ENCODE results near the gene COX5B. TPM values are rescaled to one million over a fixed set of nuclear protein-coding genes. Genes with fewer than 3 reads are reported as not detected.

The COX5B gene
- total RNA-seq, 6 donors from 2014 or later = 97.4 to 237 (median 177) TPM

DNA sequence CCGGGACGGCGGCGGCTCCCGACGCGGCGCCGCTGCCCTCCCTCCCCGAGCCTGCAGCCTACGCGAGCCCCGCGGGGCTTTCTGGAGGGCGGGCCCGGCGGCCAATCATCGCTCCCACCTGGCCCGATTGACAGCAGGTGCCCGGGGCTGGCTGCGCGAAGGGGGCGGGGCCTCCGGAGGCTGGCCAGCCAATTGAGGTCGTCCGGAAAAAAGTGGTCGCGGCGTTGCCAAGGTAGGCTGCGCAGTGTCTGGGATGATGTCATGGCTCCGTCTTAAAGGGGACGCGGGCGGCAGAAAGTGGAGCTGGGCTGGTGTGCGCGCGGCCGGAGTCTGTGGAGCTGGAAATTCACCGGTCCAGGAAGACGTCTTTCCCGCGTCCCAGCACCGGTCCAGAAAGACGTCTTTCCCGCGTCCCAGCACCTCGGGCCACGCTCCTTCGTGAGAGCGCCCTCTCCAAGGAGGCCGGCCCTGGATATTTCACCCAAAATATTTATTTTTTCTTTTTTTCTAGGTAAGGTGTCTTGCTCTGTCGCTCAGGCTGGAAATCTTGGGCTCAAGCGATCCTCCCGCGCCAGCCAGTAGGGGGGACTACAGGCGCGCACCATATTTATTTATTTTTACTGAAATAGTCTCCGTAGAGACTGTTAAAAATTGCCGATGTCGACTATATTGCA is 18.2 kb downstream of the COX5B start, which contains the start of gene ACTR1B:
TSS of gene ACTR1B (minus strand) at position 83 of the 674 bp plus-strand sequence. CDS start 154 bp downstream, outside the sequence.
- TF ChIP-seq POLR2AphosphoS5 (IDR thresholded peaks at IDR 0.05) (peak; percentile 62 to 93), EP300 (IDR thresholded peaks at IDR 0.05) (no peak), POLR2A (IDR thresholded peaks at IDR 0.05) (peak in 3 of 4 donors; percentile 66 to 92 (median 86))
- TF ChIP-seq, protein P1, sequence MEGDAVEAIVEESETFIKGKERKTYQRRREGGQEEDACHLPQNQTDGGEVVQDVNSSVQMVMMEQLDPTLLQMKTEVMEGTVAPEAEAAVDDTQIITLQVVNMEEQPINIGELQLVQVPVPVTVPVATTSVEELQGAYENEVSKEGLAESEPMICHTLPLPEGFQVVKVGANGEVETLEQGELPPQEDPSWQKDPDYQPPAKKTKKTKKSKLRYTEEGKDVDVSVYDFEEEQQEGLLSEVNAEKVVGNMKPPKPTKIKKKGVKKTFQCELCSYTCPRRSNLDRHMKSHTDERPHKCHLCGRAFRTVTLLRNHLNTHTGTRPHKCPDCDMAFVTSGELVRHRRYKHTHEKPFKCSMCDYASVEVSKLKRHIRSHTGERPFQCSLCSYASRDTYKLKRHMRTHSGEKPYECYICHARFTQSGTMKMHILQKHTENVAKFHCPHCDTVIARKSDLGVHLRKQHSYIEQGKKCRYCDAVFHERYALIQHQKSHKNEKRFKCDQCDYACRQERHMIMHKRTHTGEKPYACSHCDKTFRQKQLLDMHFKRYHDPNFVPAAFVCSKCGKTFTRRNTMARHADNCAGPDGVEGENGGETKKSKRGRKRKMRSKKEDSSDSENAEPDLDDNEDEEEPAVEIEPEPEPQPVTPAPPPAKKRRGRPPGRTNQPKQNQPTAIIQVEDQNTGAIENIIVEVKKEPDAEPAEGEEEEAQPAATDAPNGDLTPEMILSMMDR (IDR thresholded peaks at IDR 0.05) = peak; percentile 15 to 56 (median 40)
- peak within 1 kb of the TSS; percentile 59 to 93 (median 72) for H3K4me3 ChIP-seq
- ATAC-seq (ENCODE audit: low FRiP score in 2 of 2) (peak; percentile 96 to 97), DNase-seq (peak; percentile 99)
- no peaks in the 10 kb centered on the region for H3K27me3 ChIP-seq
- H3K27ac ChIP-seq = peak within 1 kb of the TSS; percentile 93 to 98 (median 96)
- H3K9me3 ChIP-seq = no peaks in the 10 kb centered on the region
- peaks cover 12 to 34% (median 30%) of the 10 kb centered on the region in 4 donors for H3K4me1 ChIP-seq
- WGBS, 2 donors = 0% methylated on average over 25 to 40 of the region's 60 CpGs
- H3K36me3 ChIP-seq = peaks cover under 1 to 13% (median 6%) of the 10 kb centered on the region in 4 donors

DNA sequence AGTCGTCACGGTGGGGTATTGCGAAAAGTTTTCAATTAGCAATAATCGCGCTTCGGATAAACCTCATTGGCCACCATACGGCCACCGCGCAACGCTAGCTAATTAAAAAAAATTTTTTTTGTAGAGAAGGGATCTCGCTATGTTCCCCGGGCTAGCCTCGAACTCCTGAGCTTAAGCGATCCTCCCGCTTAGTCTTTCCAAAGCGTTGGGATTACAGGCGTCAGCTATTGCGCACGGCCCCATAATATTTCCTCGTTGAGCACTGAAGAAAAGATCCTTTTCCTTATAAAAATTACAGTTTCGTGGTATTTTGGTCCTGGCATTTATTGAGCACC is 18.7 kb downstream of the COX5B start:
- Histone ChIP-seq H3K9me3 (no peaks in the 10 kb centered on the region), H3K27ac (peak overlapping the region; percentile 93 to 98 (median 96)), H3K36me3 (peaks cover 0 to 8% (median 2%) of the 10 kb centered on the region in 4 donors), H3K4me3 (peak overlapping the region in 3 of 4 donors; percentile 59 to 93 (median 85)), H3K27me3 (no peaks in the 10 kb centered on the region), H3K4me1 (peaks cover 12 to 34% (median 30%) of the 10 kb centered on the region in 4 donors)
- no peak for ATAC-seq (ENCODE audit: low FRiP score in 2 of 2)
- WGBS, 2 donors = 8 to 11% methylated on average over 21 of the region's 21 CpGs
- TF ChIP-seq, protein P1 (IDR thresholded peaks at IDR 0.05) = no peak
- TF ChIP-seq POLR2A (IDR thresholded peaks at IDR 0.05) (no peak), EP300 (IDR thresholded peaks at IDR 0.05) (no peak), POLR2AphosphoS5 (IDR thresholded peaks at IDR 0.05) (no peak)
- no peak for DNase-seq

DNA sequence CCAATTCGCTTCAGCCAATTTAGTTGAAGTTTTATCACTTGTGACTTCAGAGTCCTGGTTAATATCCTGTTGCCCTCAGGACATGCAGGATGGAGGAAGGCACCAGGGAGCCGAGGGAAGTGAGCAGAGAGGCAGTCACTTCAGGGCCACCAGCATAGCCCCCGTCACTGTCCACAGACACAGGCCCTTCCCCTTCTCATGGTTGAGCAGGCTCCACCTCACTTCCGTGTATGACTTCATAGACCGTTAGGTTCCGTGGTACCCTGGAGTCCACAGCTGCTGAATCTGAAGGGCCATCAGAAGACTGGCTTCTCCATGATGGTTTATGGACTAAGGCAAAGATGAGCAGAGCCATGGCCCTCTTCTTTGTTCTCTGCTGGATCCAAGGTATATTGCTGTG is 23.6 kb downstream of the COX5B start, which contains the start of gene C2orf92:
TSS of gene C2orf92 (plus strand) at position 266 of the 400 bp plus-strand sequence. CDS start at position 342, 76 bp downstream.
- no peaks in the 10 kb centered on the region for H3K36me3 ChIP-seq
- 88 to 95% methylated on average over 3 to 6 of the region's 6 CpGs for WGBS, 2 donors
- H3K4me3 ChIP-seq = no peak within 1 kb of the TSS
- H3K9me3 ChIP-seq = no peaks in the 10 kb centered on the region
- no peak within 1 kb of the TSS for H3K27ac ChIP-seq
- peaks cover 0 to 9% (median 7%) of the 10 kb centered on the region in 4 donors for H3K4me1 ChIP-seq
- no peak for DNase-seq
- H3K27me3 ChIP-seq = no peaks in the 10 kb centered on the region
- ATAC-seq (ENCODE audit: low FRiP score in 2 of 2) = no peak
- no peak for TF ChIP-seq POLR2AphosphoS5 (IDR thresholded peaks at IDR 0.05)
- TF ChIP-seq, protein P1 (IDR thresholded peaks at IDR 0.05) = no peak
- TF ChIP-seq EP300 (IDR thresholded peaks at IDR 0.05) = no peak
- no peak for TF ChIP-seq POLR2A (IDR thresholded peaks at IDR 0.05)

DNA sequence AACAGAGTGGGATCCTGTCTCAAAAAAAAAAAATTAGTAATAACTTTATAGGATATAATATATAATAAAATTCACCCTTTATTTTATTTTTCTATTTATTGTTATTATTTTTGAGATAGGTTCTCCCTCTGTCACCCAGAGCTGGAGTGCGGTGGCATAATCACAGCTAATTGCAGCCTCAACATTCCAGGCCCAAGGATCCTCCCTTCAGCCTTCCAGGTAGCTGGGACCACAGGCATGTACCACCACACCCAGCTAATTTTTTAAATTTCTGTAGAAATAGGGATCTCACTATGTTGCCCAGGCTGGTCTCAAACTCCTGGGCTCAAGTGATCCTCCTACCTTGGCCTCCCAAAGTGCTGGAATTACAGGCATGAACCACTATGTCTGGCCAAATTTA is 24.6 kb downstream of the COX5B start:
- H3K27me3 ChIP-seq = no peaks in the 10 kb centered on the region
- WGBS, 2 donors = 90 to 97% methylated on average over 1 of the region's 1 CpG
- ATAC-seq (ENCODE audit: low FRiP score in 2 of 2) = no peak
- H3K27ac ChIP-seq = no peak overlapping the region
- DNase-seq = no peak
- TF ChIP-seq, protein P1 (IDR thresholded peaks at IDR 0.05) = no peak
- TF ChIP-seq POLR2AphosphoS5 (IDR thresholded peaks at IDR 0.05) = no peak
- no peak for TF ChIP-seq POLR2A (IDR thresholded peaks at IDR 0.05)
- TF ChIP-seq EP300 (IDR thresholded peaks at IDR 0.05) = no peak
- H3K9me3 ChIP-seq = no peaks in the 10 kb centered on the region
- no peak overlapping the region for H3K4me3 ChIP-seq
- no peaks in the 10 kb centered on the region for H3K4me1 ChIP-seq
- H3K36me3 ChIP-seq = no peaks in the 10 kb centered on the region
